ENCODE measurements around the gene FAM237B. TPM values are rescaled to one million over a fixed set of nuclear protein-coding genes. Genes with fewer than 3 reads are reported as not detected.

FAM237B gene
- total and polyA plus RNA-seq, 2 donors from 2014 or later, result not detected

GRCh38 chr7:90313907-90314306 is 7.2 kb downstream of the FAM237B start:
- Histone ChIP-seq H3K36me3 (ENCODE audit: control insufficient read depth in 2 of 3, insufficient read depth in 3 of 3, low read length in 3 of 3) (peaks cover 0 to 4% (median 4%) of the 10 kb centered on the region in 3 donors), H3K9ac (ENCODE audit: low read length in 3 of 3) (no peak overlapping the region), H3K27me3 (ENCODE audit: control insufficient read depth, insufficient read depth, low read length) (no peaks in the 10 kb centered on the region), H3K4me3 (ENCODE audit: low read length in 3 of 3) (no peak overlapping the region), H3K4me1 (ENCODE audit: control insufficient read depth in 2 of 3, insufficient read depth in 2 of 3, low read depth in 1 of 3, low read length in 3 of 3) (no peaks in the 10 kb centered on the region), H3K9me3 (ENCODE audit: control insufficient read depth in 2 of 3, insufficient read depth in 1 of 3, low read length in 3 of 3) (no peaks in the 10 kb centered on the region), H3K27ac (ENCODE audit: low read depth in 2 of 2, low read length in 2 of 2) (no peak overlapping the region)
- TF ChIP-seq CTCF (IDR thresholded peaks at IDR 0.05; ENCODE audit: borderline replicate concordance, extremely low read depth, insufficient read depth), result no peak
- DNase-seq (no peak), FAIRE-seq (no peak)
- intact Hi-C loops (cut with DNase I), result no loop called here

- no peak for TF ChIP-seq CTCF (IDR thresholded peaks at IDR 0.05; ENCODE audit: borderline replicate concordance, extremely low read depth, insufficient read depth)
- H3K4me3 ChIP-seq (ENCODE audit: low read length in 3 of 3), result no peak overlapping the region
- FAIRE-seq (no peak), DNase-seq (no peak)
- no peak overlapping the region for H3K9ac ChIP-seq (ENCODE audit: low read length in 3 of 3)
- peaks cover 0 to 10% (median 6%) of the 10 kb centered on the region in 3 donors for H3K36me3 ChIP-seq (ENCODE audit: control insufficient read depth in 2 of 3, insufficient read depth in 3 of 3, low read length in 3 of 3)
- no peaks in the 10 kb centered on the region for H3K9me3 ChIP-seq (ENCODE audit: control insufficient read depth in 2 of 3, insufficient read depth in 1 of 3, low read length in 3 of 3)
- H3K4me1 ChIP-seq (ENCODE audit: control insufficient read depth in 2 of 3, insufficient read depth in 2 of 3, low read depth in 1 of 3, low read length in 3 of 3), result no peaks in the 10 kb centered on the region
- intact Hi-C loops (cut with DNase I), result no loop called here
- no peaks in the 10 kb centered on the region for H3K27me3 ChIP-seq (ENCODE audit: control insufficient read depth, insufficient read depth, low read length)
- no peak overlapping the region for H3K27ac ChIP-seq (ENCODE audit: low read depth in 2 of 2, low read length in 2 of 2)
Measured at GRCh38 chr7:90312745-90313144, 8.4 kb downstream of the FAM237B start.

GRCh38 chr7:90311175-90311574 is 9.9 kb downstream of the FAM237B start:
- no peaks in the 10 kb centered on the region for H3K4me1 ChIP-seq (ENCODE audit: control insufficient read depth in 2 of 3, insufficient read depth in 2 of 3, low read depth in 1 of 3, low read length in 3 of 3)
- H3K36me3 ChIP-seq (ENCODE audit: control insufficient read depth in 2 of 3, insufficient read depth in 3 of 3, low read length in 3 of 3), result peaks cover 2 to 13% (median 7%) of the 10 kb centered on the region in 3 donors
- H3K27ac ChIP-seq (ENCODE audit: low read depth in 2 of 2, low read length in 2 of 2), result no peak overlapping the region
- no peaks in the 10 kb centered on the region for H3K27me3 ChIP-seq (ENCODE audit: control insufficient read depth, insufficient read depth, low read length)
- FAIRE-seq (no peak), DNase-seq (no peak)
- TF ChIP-seq CTCF (IDR thresholded peaks at IDR 0.05; ENCODE audit: borderline replicate concordance, extremely low read depth, insufficient read depth), result no peak
- no peak overlapping the region for H3K9ac ChIP-seq (ENCODE audit: low read length in 3 of 3)
- no peaks in the 10 kb centered on the region for H3K9me3 ChIP-seq (ENCODE audit: control insufficient read depth in 2 of 3, insufficient read depth in 1 of 3, low read length in 3 of 3)
- H3K4me3 ChIP-seq (ENCODE audit: low read length in 3 of 3), result no peak overlapping the region
- intact Hi-C loops (cut with DNase I), result no loop called here

DNA sequence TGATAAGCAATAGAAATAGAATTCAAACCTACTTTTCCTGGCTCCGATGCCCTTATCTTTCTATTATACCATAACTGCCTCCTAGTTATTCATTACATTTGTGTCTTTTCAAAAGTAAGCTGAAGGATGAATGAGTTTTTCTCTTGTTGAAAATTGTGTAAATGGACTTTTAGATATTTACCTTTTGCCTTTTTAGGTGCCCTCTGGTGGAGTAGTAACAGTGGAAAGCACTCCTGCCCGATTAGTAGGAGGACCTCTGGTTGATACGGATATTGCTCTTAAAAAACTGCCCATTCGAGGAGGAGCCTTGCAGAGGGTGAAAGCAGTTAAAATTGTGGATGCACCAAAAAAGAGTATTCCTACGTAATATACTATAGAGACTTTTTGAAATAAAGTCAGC is 11.2 kb downstream of the FAM237B start:
- H3K27me3 ChIP-seq (ENCODE audit: control insufficient read depth, insufficient read depth, low read length), result no peaks in the 10 kb centered on the region
- H3K9ac ChIP-seq (ENCODE audit: low read length in 3 of 3), result no peak overlapping the region
- H3K36me3 ChIP-seq (ENCODE audit: control insufficient read depth in 2 of 3, insufficient read depth in 3 of 3, low read length in 3 of 3), result peaks cover 2 to 13% (median 7%) of the 10 kb centered on the region in 3 donors
- H3K27ac ChIP-seq (ENCODE audit: low read depth in 2 of 2, low read length in 2 of 2), result no peak overlapping the region
- no peak for TF ChIP-seq CTCF (IDR thresholded peaks at IDR 0.05; ENCODE audit: borderline replicate concordance, extremely low read depth, insufficient read depth)
- H3K4me1 ChIP-seq (ENCODE audit: control insufficient read depth in 2 of 3, insufficient read depth in 2 of 3, low read depth in 1 of 3, low read length in 3 of 3), result no peaks in the 10 kb centered on the region
- DNase-seq (no peak), FAIRE-seq (no peak)
- H3K9me3 ChIP-seq (ENCODE audit: control insufficient read depth in 2 of 3, insufficient read depth in 1 of 3, low read length in 3 of 3), result no peaks in the 10 kb centered on the region
- intact Hi-C loops (cut with DNase I), result no loop called here
- no peak overlapping the region for H3K4me3 ChIP-seq (ENCODE audit: low read length in 3 of 3)

All from kidney (tissue), 14 donors.